Muscle of leg (tissue), 11 donors: ENCODE measurements around the gene LPP. TPM values are rescaled to one million over a fixed set of nuclear protein-coding genes. Genes with fewer than 3 reads are reported as not detected.
A peak's percentile ranks its signal among the peaks of the same experiment; 100 is the strongest.
"Not testable (repeated sequence)": the region's sequence is repeated elsewhere in the genome, so short reads cannot be mapped to it uniquely, and the experiment has no call there.

Experiments used
- DNase-seq: peaks from one replicate; pipeline ENCODE4 v3.0.0; 2013
- H3K27ac ChIP-seq: one replicate; pipeline ENCODE4 v1.5.1; 2013; ENCODE audit warnings: mild to moderate bottlenecking, low read length, control low read depth
- H3K27me3 ChIP-seq: one replicate; pipeline ENCODE4 v1.6.1; 2013; ENCODE audit warnings: low read length; ENCODE audit not compliant: control insufficient read depth, insufficient read depth
- H3K36me3 ChIP-seq: one replicate; pipeline ENCODE4 v1.6.1; 2013; ENCODE audit warnings: low read length; ENCODE audit not compliant: control insufficient read depth, insufficient read depth
- H3K4me1 ChIP-seq: one replicate; pipeline ENCODE4 v1.6.1; 2013; ENCODE audit warnings: low read length; ENCODE audit not compliant: control insufficient read depth, insufficient read depth
- H3K4me3 ChIP-seq: one replicate; pipeline ENCODE4 v1.5.1; 2013; ENCODE audit warnings: low read length, control low read depth
- H3K9me3 ChIP-seq: replicated peaks from 2 replicates; pipeline ENCODE4 v1.6.1; 2013; ENCODE audit warnings: low read depth, low read length; ENCODE audit not compliant: control insufficient read depth
- WGBS: methylation state at CpG from one replicate; pipeline ENCODE4 v1.1.5; 2013; ENCODE audit warnings: missing lambda C conversion rate; ENCODE audit not compliant: insufficient coverage; 5-methylcytosine and 5-hydroxymethylcytosine counted together
- polyA plus RNA-seq, 8 donors: library from polyadenylated mRNA; unstranded; fragments of 120-200 nt; gene quantifications; one replicate each; pipeline versions ENCODE4 v1.2.1 to v1.2.3, GENCODE V29; 2013; ENCODE audit warnings: inconsistent platforms in 1 of 8, low replicate concordance in 1 of 8; ENCODE audit not compliant: insufficient read length in 8 of 8, insufficient read depth in 1 of 8
- total RNA-seq: library from RNA; stranded (reverse); fragments of 120-200 nt; gene quantifications from one replicate; pipeline ENCODE4 v1.2.4, GENCODE V29; 2013

Gene LPP
- total and polyA plus RNA-seq, 9 donors = 8.9 to 24.3 (median 13.5) TPM

- not testable (repeated sequence) for H3K4me1 ChIP-seq, H3K4me3 ChIP-seq, H3K9me3 ChIP-seq, H3K27ac ChIP-seq, H3K27me3 ChIP-seq, H3K36me3 ChIP-seq, DNase-seq
- 69% methylated on average over 5 of the region's 10 CpGs for WGBS
These were observed 548.1 kb downstream of the LPP start for GRCh38 chr3:188702028-188702427.

- DNase-seq = no peak
- Histone ChIP-seq H3K27me3 (no peaks in the 10 kb centered on the region), H3K27ac (no peak overlapping the region), H3K4me1 (no peaks in the 10 kb centered on the region), H3K9me3 (no peaks in the 10 kb centered on the region), H3K36me3 (no peaks in the 10 kb centered on the region), H3K4me3 (no peak overlapping the region)
- WGBS = no CpG with 5 or more reads among the region's 1 CpG
These were observed 552.2 kb downstream of the LPP start for GRCh38 chr3:188706176-188706575.

- Histone ChIP-seq H3K36me3 (no peaks in the 10 kb centered on the region), H3K27me3 (no peaks in the 10 kb centered on the region), H3K4me3 (no peak overlapping the region), H3K4me1 (no peaks in the 10 kb centered on the region), H3K9me3 (no peaks in the 10 kb centered on the region), H3K27ac (no peak overlapping the region)
- WGBS = no CpG with 5 or more reads among the region's 1 CpG
- DNase-seq = no peak
These were observed 552.6 kb downstream of the LPP start for GRCh38 chr3:188706599-188706998.

- no peak for DNase-seq
- H3K27me3 ChIP-seq = no peaks in the 10 kb centered on the region
- no peak overlapping the region for H3K4me3 ChIP-seq
- H3K9me3 ChIP-seq = no peaks in the 10 kb centered on the region
- H3K4me1 ChIP-seq = peaks cover 3% of the 10 kb centered on the region
- no peaks in the 10 kb centered on the region for H3K36me3 ChIP-seq
- 88% methylated on average over 4 of the region's 12 CpGs for WGBS
- H3K27ac ChIP-seq = no peak overlapping the region
These were observed 553.7 kb downstream of the LPP start for GRCh38 chr3:188707381-188708288.

- no peak overlapping the region for H3K27ac ChIP-seq
These were observed 557.9 kb downstream of the LPP start for GRCh38 chr3:188711881-188712247.

GRCh38 chr3:188712248-188712924 lies 558.4 kb downstream of the LPP start:
- peaks cover 3% of the 10 kb centered on the region for H3K4me1 ChIP-seq
- H3K27ac ChIP-seq = no peak overlapping the region
- H3K36me3 ChIP-seq = no peaks in the 10 kb centered on the region
- 57% methylated on average over 2 of the region's 4 CpGs for WGBS
- H3K27me3 ChIP-seq = no peaks in the 10 kb centered on the region
- H3K4me3 ChIP-seq = no peak overlapping the region
- no peaks in the 10 kb centered on the region for H3K9me3 ChIP-seq
- DNase-seq = peak; percentile 50

More at GRCh38 chr3:188711881-188712247, 557.9 kb downstream of the LPP start:
- H3K4me1 ChIP-seq = peaks cover 3% of the 10 kb centered on the region
- H3K27me3 ChIP-seq = no peaks in the 10 kb centered on the region
- H3K36me3 ChIP-seq = no peaks in the 10 kb centered on the region
- no peak for DNase-seq
- H3K4me3 ChIP-seq = no peak overlapping the region
- H3K9me3 ChIP-seq = no peaks in the 10 kb centered on the region
- WGBS = 67% methylated on average over 3 of the region's 3 CpGs

GRCh38 chr3:188712991-188713390 lies 559.0 kb downstream of the LPP start:
- H3K27me3 ChIP-seq = no peaks in the 10 kb centered on the region
- no peaks in the 10 kb centered on the region for H3K36me3 ChIP-seq
- no peak for DNase-seq
- no peak overlapping the region for H3K27ac ChIP-seq
- no CpG with 5 or more reads among the region's 3 CpGs for WGBS
- H3K4me1 ChIP-seq = peaks cover 3% of the 10 kb centered on the region
- H3K4me3 ChIP-seq = no peak overlapping the region
- H3K9me3 ChIP-seq = no peaks in the 10 kb centered on the region

GRCh38 chr3:188719545-188719944 lies 565.6 kb downstream of the LPP start:
- no peak overlapping the region for H3K27ac ChIP-seq
- H3K27me3 ChIP-seq = no peaks in the 10 kb centered on the region
- no CpG with 5 or more reads among the region's 1 CpG for WGBS
- H3K4me1 ChIP-seq = no peaks in the 10 kb centered on the region
- H3K36me3 ChIP-seq = no peaks in the 10 kb centered on the region
- DNase-seq = no peak
- H3K4me3 ChIP-seq = no peak overlapping the region
- H3K9me3 ChIP-seq = no peaks in the 10 kb centered on the region

- no peaks in the 10 kb centered on the region for H3K27me3 ChIP-seq
- H3K9me3 ChIP-seq = no peaks in the 10 kb centered on the region
- H3K4me3 ChIP-seq = no peak overlapping the region
- no CpG with 5 or more reads among the region's 3 CpGs for WGBS
- H3K4me1 ChIP-seq = no peaks in the 10 kb centered on the region
- no peak for DNase-seq
- H3K27ac ChIP-seq = no peak overlapping the region
- H3K36me3 ChIP-seq = no peaks in the 10 kb centered on the region
These were observed 566.3 kb downstream of the LPP start for GRCh38 chr3:188720215-188720614.

GRCh38 chr3:188720636-188721035 lies 566.7 kb downstream of the LPP start:
- Histone ChIP-seq H3K27ac (no peak overlapping the region), H3K4me1 (no peaks in the 10 kb centered on the region), H3K27me3 (no peaks in the 10 kb centered on the region), H3K9me3 (no peaks in the 10 kb centered on the region), H3K4me3 (no peak overlapping the region), H3K36me3 (no peaks in the 10 kb centered on the region)
- no peak for DNase-seq
